ENCODE results near the gene CRX.
"Not testable (repeated sequence)": the region's sequence is repeated elsewhere in the genome, so short reads cannot be mapped to it uniquely, and the experiment has no call there.

The CRX gene

DNA sequence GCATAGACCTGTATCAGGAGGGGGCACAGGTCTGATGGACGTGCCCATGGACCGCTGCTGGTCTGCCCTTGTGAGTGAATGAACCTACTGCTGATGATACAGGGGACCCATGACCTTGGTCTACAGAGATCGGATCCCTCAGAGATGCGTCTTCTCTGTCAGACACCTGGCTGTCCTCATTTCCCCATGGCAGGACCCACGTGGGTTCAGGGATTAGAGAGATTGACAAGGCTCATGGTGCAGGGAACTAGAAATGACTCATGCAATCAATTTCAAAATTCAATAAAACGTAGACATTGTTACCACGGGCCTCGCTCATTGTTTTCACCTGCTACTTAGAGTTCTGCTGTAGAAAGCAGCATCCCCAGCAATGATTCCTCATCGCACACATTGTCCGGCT is 16.4 kb upstream of the CRX start:
- no peak for DNase-seq (ENCODE audit: low spot score)
- TF ChIP-seq, protein P1, sequence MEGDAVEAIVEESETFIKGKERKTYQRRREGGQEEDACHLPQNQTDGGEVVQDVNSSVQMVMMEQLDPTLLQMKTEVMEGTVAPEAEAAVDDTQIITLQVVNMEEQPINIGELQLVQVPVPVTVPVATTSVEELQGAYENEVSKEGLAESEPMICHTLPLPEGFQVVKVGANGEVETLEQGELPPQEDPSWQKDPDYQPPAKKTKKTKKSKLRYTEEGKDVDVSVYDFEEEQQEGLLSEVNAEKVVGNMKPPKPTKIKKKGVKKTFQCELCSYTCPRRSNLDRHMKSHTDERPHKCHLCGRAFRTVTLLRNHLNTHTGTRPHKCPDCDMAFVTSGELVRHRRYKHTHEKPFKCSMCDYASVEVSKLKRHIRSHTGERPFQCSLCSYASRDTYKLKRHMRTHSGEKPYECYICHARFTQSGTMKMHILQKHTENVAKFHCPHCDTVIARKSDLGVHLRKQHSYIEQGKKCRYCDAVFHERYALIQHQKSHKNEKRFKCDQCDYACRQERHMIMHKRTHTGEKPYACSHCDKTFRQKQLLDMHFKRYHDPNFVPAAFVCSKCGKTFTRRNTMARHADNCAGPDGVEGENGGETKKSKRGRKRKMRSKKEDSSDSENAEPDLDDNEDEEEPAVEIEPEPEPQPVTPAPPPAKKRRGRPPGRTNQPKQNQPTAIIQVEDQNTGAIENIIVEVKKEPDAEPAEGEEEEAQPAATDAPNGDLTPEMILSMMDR (IDR thresholded peaks at IDR 0.05; ENCODE audit: borderline replicate concordance, control extremely low read depth, extremely low read depth, insufficient read depth, missing control alignments): no peak

DNA sequence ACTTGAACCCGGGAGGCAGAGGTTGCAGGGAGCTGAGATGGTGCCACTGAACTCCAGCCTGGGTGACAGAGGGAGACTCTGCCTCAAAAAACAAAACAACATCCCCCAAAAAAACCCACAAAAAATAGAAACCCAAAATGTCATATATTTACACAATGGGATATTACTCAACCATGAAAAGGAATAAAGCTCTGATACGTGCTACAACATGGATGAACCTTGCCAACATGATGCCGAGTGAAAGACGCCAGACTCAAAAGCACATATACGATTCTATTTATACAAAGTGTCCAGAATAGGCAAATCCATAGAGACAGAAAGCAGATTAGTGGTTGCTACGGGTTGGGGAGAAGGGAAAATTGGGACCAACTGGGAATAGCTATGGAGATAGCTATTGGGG is 15.3 kb upstream of the CRX start:
- no peak for DNase-seq (ENCODE audit: low spot score)
- in situ Hi-C loops (cut with MboI; ENCODE audit: low sequenced_read_pairs, unreplicated experiment): no loop called here
- TF ChIP-seq, protein P1 (IDR thresholded peaks at IDR 0.05; ENCODE audit: borderline replicate concordance, control extremely low read depth, extremely low read depth, insufficient read depth, missing control alignments): no peak

More for the DNA sequence above, 16.4 kb upstream of the CRX start:
- in situ Hi-C loops (cut with MboI; ENCODE audit: low sequenced_read_pairs, unreplicated experiment): no loop called here

DNA sequence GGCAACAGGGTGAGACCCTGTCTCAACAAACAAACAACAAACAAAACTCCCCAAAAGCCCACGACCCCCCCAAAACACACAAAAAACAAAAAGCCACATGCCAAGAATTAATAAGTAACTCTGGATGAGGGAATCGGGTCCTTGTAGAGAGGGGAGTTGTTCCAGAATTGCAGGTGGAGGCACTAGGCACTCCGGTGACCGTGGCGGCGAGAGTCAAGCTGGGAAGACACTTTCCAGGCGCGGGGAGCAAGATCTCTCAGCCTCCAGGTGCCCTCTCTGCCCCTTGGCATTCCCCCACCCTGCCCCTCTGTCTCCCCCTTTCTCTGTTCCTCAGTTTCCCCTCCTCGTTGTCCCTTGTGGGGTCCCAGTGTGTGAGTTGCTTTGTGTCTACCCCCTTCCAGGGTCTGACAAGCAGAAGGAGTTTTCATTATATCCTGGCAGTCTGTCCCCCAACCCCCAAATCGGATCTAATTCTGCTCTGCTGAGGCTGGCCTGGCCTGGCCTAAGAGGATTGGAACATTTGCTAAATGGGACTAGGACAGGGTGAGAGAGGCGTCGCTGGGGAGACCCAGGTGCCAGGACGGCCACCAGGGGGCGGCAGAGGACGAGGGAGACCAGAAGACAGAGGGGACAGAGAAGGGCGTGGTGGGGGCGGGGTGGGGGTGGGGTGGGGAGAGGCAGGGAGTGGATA is 8.3 kb upstream of the CRX start:
- TF ChIP-seq, protein P1 (IDR thresholded peaks at IDR 0.05; ENCODE audit: borderline replicate concordance, control extremely low read depth, extremely low read depth, insufficient read depth, missing control alignments): peak; percentile 87
- in situ Hi-C loops (cut with MboI; ENCODE audit: low sequenced_read_pairs, unreplicated experiment): no loop called here
- DNase-seq (ENCODE audit: low spot score): peak; percentile 86

DNA sequence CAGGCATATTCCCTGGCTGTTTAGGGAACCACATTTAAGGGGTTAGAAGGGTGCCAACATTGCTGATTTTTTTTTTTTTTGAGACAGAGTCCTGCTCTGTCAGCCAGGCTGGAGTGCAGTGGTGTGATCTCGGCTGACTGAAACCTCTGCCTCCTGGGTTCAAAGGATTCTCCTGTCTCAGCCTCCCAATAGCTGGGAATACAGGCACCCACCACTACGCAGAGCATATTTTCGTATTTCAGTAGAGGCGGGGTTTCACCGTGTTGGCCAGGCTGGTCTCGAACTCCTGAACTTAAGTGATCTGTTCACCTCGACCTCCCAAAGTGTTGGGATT is 7.8 kb upstream of the CRX start:
- in situ Hi-C loops (cut with MboI; ENCODE audit: low sequenced_read_pairs, unreplicated experiment): no loop called here
- DNase-seq (ENCODE audit: low spot score): no peak
- TF ChIP-seq, protein P1 (IDR thresholded peaks at IDR 0.05; ENCODE audit: borderline replicate concordance, control extremely low read depth, extremely low read depth, insufficient read depth, missing control alignments): no peak

DNA sequence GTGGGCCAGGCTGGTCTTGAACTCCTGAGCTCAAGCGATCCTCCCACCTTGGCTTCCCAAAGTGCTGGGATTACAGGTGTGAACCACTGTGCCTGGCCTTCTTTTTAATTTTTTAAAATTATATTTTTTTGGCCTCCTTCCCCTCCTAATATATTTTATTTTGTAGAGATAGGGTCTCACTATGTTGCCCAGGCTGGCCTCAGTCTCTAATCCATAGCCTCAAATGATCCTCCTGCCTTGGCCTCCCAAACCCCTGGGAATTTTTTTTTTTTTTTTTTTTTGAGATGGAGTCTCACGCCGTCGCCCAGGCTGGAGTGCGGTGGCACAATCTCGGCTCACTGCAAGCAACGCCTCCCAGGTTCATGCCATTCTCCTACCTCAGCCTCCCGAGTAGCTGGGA is 5.5 kb upstream of the CRX start:
- in situ Hi-C loops (cut with MboI; ENCODE audit: low sequenced_read_pairs, unreplicated experiment); DNase-seq (ENCODE audit: low spot score): not testable (repeated sequence)

DNA sequence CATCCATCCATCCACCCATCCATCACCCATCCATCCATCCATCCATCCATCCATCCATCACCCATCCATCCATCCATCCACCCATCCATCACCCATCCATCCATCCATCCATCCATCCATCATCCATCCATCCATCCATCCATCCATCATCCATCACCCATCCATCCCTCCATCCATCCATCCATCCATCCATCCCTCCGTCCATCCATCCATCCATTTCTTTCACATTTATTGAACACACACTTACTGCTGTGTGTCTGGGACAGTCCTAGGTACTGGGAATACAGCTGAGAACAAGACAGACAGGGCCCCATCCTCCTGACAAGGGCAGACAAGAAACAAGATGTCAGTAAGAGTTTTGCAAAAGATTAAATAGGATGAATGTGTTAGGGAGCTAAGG is 3.5 kb upstream of the CRX start:
- in situ Hi-C loops (cut with MboI; ENCODE audit: low sequenced_read_pairs, unreplicated experiment); DNase-seq (ENCODE audit: low spot score): not testable (repeated sequence)

DNA sequence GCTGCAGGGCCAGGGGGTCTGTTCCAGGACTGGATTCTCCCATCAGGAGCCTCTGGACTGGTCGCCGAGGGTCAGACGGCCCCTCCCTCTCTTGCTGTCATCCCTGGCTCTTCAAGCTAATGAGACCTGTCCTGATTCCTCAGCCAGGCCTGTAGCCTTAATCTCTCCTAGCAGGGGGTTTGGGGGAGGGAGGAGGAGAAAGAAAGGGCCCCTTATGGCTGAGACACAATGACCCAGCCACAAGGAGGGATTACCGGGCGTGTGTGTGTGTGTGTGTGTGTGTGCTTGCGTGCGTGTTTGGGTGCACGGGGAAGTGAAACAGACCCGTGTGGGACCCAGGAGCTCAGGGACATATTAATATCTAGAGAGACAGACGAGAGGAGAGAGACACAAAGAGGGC is 1.9 kb upstream of the CRX start:
- no peak for DNase-seq (ENCODE audit: low spot score)
- TF ChIP-seq, protein P1 (IDR thresholded peaks at IDR 0.05; ENCODE audit: borderline replicate concordance, control extremely low read depth, extremely low read depth, insufficient read depth, missing control alignments): no peak
- in situ Hi-C loops (cut with MboI; ENCODE audit: low sequenced_read_pairs, unreplicated experiment): no loop called here

DNA sequence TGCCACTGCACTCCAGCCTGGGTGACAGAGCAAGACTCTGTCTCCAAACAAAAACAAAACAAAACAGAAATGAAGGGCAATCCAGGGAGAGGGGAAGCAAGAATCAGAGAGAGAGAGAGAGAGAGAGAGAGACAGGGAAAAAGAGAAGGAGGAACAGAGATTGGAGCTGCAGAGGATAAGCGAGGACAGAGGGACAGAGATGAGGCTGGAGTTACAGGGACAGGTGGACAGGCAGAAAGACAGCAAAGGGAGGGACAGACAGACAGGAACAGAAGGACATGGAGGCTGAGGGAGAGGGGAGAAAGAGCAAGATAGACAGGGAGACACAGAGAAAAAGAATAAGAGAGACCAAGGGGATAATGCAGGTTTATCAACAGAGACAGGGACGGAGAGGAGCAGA is 1.3 kb upstream of the CRX start:
- in situ Hi-C loops (cut with MboI; ENCODE audit: low sequenced_read_pairs, unreplicated experiment): no loop called here
- TF ChIP-seq, protein P1 (IDR thresholded peaks at IDR 0.05; ENCODE audit: borderline replicate concordance, control extremely low read depth, extremely low read depth, insufficient read depth, missing control alignments): no peak
- DNase-seq (ENCODE audit: low spot score): no peak

All from GM13976 (cell line).